PFSK-1 (cell line): Measurements from ENCODE around the gene EI24.
A peak's percentile ranks its signal among the peaks of the same experiment; 100 is the strongest.

ENCODE experiments used
- FOXP2 ChIP-seq: optimal IDR thresholded peaks from 2 replicates; pipeline ENCODE3; 2011; ENCODE audit warnings: borderline replicate concordance, control low read depth, inconsistent platforms; ENCODE audit not compliant: insufficient read depth; ENCODE audit errors: extremely low read length, extremely low read depth
- POLR2AphosphoS5 ChIP-seq: IDR thresholded peaks from 2 replicates; pipeline ENCODE4 v1.6.1; 2012; ENCODE audit warnings: low read depth, mild to moderate bottlenecking, control low read depth, low read length, moderate library complexity
- SIN3A ChIP-seq: IDR thresholded peaks from 2 replicates; pipeline ENCODE4 v1.6.1; 2012; ENCODE audit warnings: mild to moderate bottlenecking, low read length, moderate library complexity, borderline replicate concordance; ENCODE audit not compliant: insufficient read depth
- TAF1 ChIP-seq: IDR thresholded peaks from 2 replicates; pipeline ENCODE4 v1.6.1; 2012; ENCODE audit warnings: low read length, control low read depth, borderline replicate concordance; ENCODE audit not compliant: insufficient read depth
- TF ChIP-seq, protein P1 (sequence below), 2 experiments: IDR thresholded peaks; 2 replicates each; pipeline versions ENCODE4 v1.6.1 to v1.8.0; 2011 to 2012; ENCODE audit warnings: low read depth in 2 of 2, low read length in 2 of 2, control low read depth in 1 of 2, inconsistent platforms in 1 of 2, mild to moderate bottlenecking in 1 of 2, moderate library complexity in 1 of 2; ENCODE audit not compliant: insufficient read depth in 1 of 2

Gene EI24

GRCh38 chr11:125623064-125623463 is 53.8 kb downstream of the EI24 start:
- TF ChIP-seq, protein P1, sequence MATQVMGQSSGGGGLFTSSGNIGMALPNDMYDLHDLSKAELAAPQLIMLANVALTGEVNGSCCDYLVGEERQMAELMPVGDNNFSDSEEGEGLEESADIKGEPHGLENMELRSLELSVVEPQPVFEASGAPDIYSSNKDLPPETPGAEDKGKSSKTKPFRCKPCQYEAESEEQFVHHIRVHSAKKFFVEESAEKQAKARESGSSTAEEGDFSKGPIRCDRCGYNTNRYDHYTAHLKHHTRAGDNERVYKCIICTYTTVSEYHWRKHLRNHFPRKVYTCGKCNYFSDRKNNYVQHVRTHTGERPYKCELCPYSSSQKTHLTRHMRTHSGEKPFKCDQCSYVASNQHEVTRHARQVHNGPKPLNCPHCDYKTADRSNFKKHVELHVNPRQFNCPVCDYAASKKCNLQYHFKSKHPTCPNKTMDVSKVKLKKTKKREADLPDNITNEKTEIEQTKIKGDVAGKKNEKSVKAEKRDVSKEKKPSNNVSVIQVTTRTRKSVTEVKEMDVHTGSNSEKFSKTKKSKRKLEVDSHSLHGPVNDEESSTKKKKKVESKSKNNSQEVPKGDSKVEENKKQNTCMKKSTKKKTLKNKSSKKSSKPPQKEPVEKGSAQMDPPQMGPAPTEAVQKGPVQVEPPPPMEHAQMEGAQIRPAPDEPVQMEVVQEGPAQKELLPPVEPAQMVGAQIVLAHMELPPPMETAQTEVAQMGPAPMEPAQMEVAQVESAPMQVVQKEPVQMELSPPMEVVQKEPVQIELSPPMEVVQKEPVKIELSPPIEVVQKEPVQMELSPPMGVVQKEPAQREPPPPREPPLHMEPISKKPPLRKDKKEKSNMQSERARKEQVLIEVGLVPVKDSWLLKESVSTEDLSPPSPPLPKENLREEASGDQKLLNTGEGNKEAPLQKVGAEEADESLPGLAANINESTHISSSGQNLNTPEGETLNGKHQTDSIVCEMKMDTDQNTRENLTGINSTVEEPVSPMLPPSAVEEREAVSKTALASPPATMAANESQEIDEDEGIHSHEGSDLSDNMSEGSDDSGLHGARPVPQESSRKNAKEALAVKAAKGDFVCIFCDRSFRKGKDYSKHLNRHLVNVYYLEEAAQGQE (IDR thresholded peaks at IDR 0.05; ENCODE audit: insufficient read depth in 1 of 2, low read depth in 2 of 2, low read length in 2 of 2): no peak
- peak; percentile 55; the same call in 1 of the 2 replicates for TF ChIP-seq POLR2AphosphoS5

DNA sequence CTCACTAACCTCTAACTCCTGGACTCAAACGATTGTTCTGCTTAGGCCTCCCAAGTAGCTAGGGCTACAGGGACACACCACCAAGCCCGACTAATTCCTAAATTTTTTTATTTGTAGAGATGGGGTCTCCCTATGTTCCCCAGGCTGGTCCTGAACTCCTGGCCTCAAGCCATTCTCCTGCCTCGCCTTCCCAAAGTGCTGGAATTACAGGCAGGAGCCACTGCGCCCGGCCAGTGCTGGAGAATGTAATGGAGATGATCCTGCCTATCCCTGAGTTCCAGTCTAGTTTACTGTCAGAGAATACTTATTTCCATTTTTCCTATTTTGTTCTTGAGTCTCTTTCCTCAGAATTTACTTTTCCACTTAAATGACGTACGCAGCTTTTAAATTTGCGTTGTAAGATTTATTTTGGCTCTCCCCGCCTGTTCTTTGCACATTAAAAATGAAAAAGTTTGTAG is 55.5 kb downstream of the EI24 start, which contains the start of gene CHEK1:
TSS of gene CHEK1 (plus strand) at position 408 of the 458 bp plus-strand sequence. CDS start 1,606 bp downstream, outside the sequence.
- TF ChIP-seq, protein P1 (IDR thresholded peaks at IDR 0.05; ENCODE audit: insufficient read depth in 1 of 2, low read depth in 2 of 2, low read length in 2 of 2): no peak
- no peak for TF ChIP-seq TAF1
- TF ChIP-seq FOXP2: no peak
- TF ChIP-seq SIN3A: no peak
- no peak; the same call in 1 of the 2 replicates for TF ChIP-seq POLR2AphosphoS5

GRCh38 chr11:125625225-125625629 is 56.0 kb downstream of the EI24 start:
- TF ChIP-seq FOXP2: no peak
- no peak for TF ChIP-seq SIN3A
- no peak for TF ChIP-seq POLR2AphosphoS5
- TF ChIP-seq, protein P1 (IDR thresholded peaks at IDR 0.05; ENCODE audit: insufficient read depth in 1 of 2, low read depth in 2 of 2, low read length in 2 of 2): no peak
- TF ChIP-seq TAF1: no peak

- TF ChIP-seq FOXP2: no peak
- TF ChIP-seq POLR2AphosphoS5: peak; percentile 82
- TF ChIP-seq SIN3A: peak; percentile 97; the same call in 1 of the 2 replicates
- TF ChIP-seq TAF1: peak; percentile 98
- TF ChIP-seq, protein P1 (IDR thresholded peaks at IDR 0.05; ENCODE audit: insufficient read depth in 1 of 2, low read depth in 2 of 2, low read length in 2 of 2): peak; percentile 31 to 69; a peak in 3 of 4 replicates
These were observed 56.5 kb downstream of the EI24 start for GRCh38 chr11:125625630-125626287.
